Loucy (cell line): Measurements from ENCODE around the gene MYO5B.

ENCODE experiments used
- EZH2phosphoT487 ChIP-seq: fragments of 200-600 bp; IDR thresholded peaks from 2 replicates; pipeline ENCODE4 v1.6.1; 2018; ENCODE audit warnings: antibody characterized with exemption, mild to moderate bottlenecking, moderate library complexity, borderline replicate concordance
- TF ChIP-seq, protein P1 (sequence below): fragments of 200-600 bp; sonication (generic); conservative IDR thresholded peaks from 2 replicates; pipeline ENCODE4 v1.5.1; 2014; ENCODE audit warnings: mild to moderate bottlenecking, antibody characterized with exemption, low read length

DNA sequence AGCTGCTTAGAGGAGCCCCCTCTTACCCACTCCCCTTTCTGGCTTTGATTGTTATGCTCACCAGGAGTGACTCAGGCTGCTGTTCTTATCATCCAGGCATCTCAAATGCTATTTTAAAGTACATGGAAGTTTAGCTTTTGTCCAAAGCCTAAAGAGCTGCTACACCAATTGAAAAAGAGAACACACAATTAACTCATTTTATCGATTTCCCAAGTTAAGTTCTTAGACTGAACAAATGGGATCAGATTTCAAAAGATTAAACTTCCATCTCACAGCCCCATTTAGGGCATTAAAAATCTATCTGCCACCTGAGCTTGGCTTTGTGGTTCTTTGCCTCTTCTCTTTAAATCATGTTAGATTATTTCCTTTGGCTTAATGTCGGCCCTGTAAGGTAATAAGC is 81.2 kb downstream of the MYO5B start:
- TF ChIP-seq, protein P1, sequence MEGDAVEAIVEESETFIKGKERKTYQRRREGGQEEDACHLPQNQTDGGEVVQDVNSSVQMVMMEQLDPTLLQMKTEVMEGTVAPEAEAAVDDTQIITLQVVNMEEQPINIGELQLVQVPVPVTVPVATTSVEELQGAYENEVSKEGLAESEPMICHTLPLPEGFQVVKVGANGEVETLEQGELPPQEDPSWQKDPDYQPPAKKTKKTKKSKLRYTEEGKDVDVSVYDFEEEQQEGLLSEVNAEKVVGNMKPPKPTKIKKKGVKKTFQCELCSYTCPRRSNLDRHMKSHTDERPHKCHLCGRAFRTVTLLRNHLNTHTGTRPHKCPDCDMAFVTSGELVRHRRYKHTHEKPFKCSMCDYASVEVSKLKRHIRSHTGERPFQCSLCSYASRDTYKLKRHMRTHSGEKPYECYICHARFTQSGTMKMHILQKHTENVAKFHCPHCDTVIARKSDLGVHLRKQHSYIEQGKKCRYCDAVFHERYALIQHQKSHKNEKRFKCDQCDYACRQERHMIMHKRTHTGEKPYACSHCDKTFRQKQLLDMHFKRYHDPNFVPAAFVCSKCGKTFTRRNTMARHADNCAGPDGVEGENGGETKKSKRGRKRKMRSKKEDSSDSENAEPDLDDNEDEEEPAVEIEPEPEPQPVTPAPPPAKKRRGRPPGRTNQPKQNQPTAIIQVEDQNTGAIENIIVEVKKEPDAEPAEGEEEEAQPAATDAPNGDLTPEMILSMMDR: no peak
- TF ChIP-seq EZH2phosphoT487: no peak
